ENCODE data around the gene RHOBTB1.

GRCh38 chr10:60834401-60834800, 109.6 kb downstream of the RHOBTB1 start:
- TF ChIP-seq POLR2A (IDR thresholded peaks at IDR 0.05) (no peak), CTCF (IDR thresholded peaks at IDR 0.05 in 4 of 5, conservative IDR thresholded peaks at IDR 0.05 in 1 of 5) (no peak)
